GM19328 (cell line): ENCODE results near the gene ZFYVE28.

Experiments
- ATAC-seq: cut with Tn5 transposase; IDR thresholded peaks from one replicate; pipeline ENCODE4 v1.9.1; 2021; ENCODE audit warnings: mild to moderate bottlenecking, moderate library complexity; ENCODE audit not compliant: unreplicated experiment

ZFYVE28 gene

GRCh38 chr4:2412534-2412884 lies 5.9 kb downstream of the ZFYVE28 start:
- ATAC-seq, result no peak

- ATAC-seq, result no peak
These were observed 6.5 kb downstream of the ZFYVE28 start for GRCh38 chr4:2411786-2412510.

GRCh38 chr4:2409381-2409783 lies 9.1 kb downstream of the ZFYVE28 start:
- no peak for ATAC-seq

GRCh38 chr4:2408976-2409375 lies 9.5 kb downstream of the ZFYVE28 start:
- ATAC-seq, result no peak

GRCh38 chr4:2408401-2408958 lies 10.0 kb downstream of the ZFYVE28 start:
- no peak for ATAC-seq

GRCh38 chr4:2407991-2408342 lies 10.5 kb downstream of the ZFYVE28 start:
- no peak for ATAC-seq

GRCh38 chr4:2406920-2407319 lies 11.5 kb downstream of the ZFYVE28 start:
- no peak for ATAC-seq

- no peak for ATAC-seq
These were observed 12.0 kb downstream of the ZFYVE28 start for GRCh38 chr4:2406406-2406805.

- no peak for ATAC-seq
These were observed 15.5 kb downstream of the ZFYVE28 start for GRCh38 chr4:2402941-2403340.

GRCh38 chr4:2402048-2402842 lies 16.2 kb downstream of the ZFYVE28 start:
- ATAC-seq, result no peak

- no peak for ATAC-seq
These were observed 16.8 kb downstream of the ZFYVE28 start for GRCh38 chr4:2401610-2401983.

- ATAC-seq, result no peak
These were observed 17.4 kb downstream of the ZFYVE28 start for GRCh38 chr4:2400841-2401609.

GRCh38 chr4:2399631-2400190 lies 18.7 kb downstream of the ZFYVE28 start:
- no peak for ATAC-seq

GRCh38 chr4:2399216-2399615 lies 19.2 kb downstream of the ZFYVE28 start:
- no peak for ATAC-seq

GRCh38 chr4:2397596-2398379 lies 20.7 kb downstream of the ZFYVE28 start:
- no peak for ATAC-seq

GRCh38 chr4:2396781-2397368 lies 21.6 kb downstream of the ZFYVE28 start:
- ATAC-seq, result no peak

- no peak for ATAC-seq
These were observed 22.9 kb downstream of the ZFYVE28 start for GRCh38 chr4:2395584-2395983.

GRCh38 chr4:2395038-2395437 lies 23.4 kb downstream of the ZFYVE28 start:
- ATAC-seq, result no peak

- ATAC-seq, result no peak
These were observed 23.9 kb downstream of the ZFYVE28 start for GRCh38 chr4:2394528-2394927.
